GM18861 (cell line): Measurements from ENCODE around the gene KCNS1.
"Not testable (repeated sequence)": the region's sequence is repeated elsewhere in the genome, so short reads cannot be mapped to it uniquely, and the experiment has no call there.

ENCODE experiments used
- ATAC-seq: cut with Tn5 transposase; IDR thresholded peaks from one replicate; pipeline ENCODE4 v1.9.1; 2021; ENCODE audit not compliant: unreplicated experiment

The KCNS1 gene, protein sequence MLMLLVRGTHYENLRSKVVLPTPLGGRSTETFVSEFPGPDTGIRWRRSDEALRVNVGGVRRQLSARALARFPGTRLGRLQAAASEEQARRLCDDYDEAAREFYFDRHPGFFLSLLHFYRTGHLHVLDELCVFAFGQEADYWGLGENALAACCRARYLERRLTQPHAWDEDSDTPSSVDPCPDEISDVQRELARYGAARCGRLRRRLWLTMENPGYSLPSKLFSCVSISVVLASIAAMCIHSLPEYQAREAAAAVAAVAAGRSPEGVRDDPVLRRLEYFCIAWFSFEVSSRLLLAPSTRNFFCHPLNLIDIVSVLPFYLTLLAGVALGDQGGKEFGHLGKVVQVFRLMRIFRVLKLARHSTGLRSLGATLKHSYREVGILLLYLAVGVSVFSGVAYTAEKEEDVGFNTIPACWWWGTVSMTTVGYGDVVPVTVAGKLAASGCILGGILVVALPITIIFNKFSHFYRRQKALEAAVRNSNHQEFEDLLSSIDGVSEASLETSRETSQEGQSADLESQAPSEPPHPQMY

DNA sequence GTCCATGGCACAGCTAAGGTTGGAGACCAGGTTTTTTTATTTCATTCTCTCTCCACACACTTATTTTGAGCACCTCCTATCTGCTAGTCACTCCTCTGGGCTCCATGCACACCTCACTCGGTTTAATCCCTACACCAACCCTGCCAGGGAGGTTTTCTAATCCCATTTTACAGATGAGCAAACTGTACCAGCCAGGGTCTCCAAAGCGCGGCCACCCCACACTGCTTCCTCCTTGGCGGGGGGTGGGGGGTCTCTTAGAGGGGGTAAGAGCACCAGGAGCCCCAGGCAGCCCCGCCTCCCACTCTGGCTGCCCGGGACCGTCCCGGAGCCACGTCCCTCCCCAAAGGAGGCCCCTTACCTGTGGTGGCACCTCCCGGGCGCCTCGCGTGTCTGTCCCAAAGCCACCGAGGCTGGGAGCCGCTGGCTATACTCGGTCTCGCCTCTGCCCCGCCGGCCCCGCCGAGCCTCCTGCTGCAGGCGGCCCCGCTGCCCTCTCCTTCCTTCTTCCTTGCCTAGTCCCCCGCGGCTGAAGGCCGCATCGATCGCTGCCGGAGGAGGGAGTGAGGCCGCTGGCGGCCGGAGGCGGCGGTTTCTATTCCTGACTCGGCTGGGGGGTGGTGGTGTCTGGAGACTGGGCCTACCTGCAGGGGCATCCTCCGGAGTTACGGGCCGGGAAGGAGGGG lies at the start of gene KCNS1:
Gene KCNS1, minus strand, starts transcription at position 565 of the 683 bp plus-strand sequence. CDS start 1,891 bp downstream, outside the sequence.
- no peak for ATAC-seq

DNA sequence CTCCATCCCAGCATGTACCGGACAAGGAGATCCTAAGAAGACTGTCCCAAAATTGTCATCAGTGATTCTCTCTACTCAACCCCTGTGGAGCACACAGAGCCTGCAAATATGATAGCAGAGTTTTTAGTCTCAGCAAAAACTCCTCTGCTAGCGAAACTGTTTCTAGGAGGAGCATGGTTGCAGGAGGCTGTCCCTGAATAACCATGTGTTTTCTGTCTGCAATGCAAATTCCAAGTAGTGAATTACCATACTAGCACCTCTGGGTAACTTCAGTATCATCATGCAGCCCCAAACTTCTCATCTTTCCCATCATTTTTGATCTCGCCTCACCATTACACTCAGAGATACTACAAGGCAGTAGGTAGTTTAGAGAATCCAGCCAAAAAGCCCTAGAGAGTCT lies 48.1 kb upstream of the KCNS1 start:
- ATAC-seq = no peak

DNA sequence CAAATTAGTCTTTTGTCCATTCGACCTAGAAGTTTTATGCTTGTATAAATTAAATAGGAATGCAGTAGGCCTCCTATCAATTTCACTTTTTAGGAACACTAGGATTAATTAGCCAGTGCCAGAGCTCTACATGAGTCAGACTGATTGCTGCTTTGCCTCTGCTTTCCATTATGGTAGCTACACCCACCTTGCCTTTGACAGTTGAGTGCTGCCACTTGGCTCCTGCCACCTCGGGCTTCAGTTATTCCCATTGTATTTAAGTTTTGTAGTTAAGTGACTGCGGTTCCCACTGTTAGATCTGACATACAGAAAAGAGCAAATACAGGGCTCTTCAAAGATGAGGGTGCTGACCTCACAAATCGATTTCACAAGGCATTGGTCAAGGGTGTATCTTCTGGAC lies 39.9 kb upstream of the KCNS1 start:
- no peak for ATAC-seq

DNA sequence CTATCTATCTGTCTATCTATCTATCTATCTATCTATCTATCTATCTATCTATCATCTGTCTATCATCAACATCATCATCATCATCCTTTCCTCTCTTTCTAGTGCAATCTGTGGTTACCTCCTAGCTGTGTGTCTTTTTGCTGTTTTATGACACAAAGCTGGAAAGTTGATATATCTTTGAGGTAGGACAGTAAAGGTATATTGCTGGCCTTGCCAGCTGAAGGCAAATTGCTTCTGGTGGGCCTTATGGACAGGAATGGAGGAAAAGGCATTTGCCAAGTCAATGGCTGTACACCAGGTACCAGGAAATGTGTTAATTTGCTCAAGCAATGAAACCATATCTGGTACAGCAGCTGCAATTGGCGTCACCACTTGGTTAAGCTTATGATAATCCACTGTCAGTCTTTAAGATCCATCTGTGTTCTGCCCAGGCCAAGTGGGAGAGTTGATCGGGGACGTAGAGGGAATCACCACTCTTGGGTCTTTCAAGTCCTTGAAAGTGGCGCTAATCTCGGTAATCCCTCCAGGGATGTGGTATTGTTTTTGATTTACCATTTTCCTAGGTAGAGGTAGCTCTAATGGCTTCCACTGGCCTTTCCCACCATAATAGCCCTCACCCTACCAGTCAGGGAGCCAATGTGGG lies 38.9 kb upstream of the KCNS1 start:
- ATAC-seq = not testable (repeated sequence)

DNA sequence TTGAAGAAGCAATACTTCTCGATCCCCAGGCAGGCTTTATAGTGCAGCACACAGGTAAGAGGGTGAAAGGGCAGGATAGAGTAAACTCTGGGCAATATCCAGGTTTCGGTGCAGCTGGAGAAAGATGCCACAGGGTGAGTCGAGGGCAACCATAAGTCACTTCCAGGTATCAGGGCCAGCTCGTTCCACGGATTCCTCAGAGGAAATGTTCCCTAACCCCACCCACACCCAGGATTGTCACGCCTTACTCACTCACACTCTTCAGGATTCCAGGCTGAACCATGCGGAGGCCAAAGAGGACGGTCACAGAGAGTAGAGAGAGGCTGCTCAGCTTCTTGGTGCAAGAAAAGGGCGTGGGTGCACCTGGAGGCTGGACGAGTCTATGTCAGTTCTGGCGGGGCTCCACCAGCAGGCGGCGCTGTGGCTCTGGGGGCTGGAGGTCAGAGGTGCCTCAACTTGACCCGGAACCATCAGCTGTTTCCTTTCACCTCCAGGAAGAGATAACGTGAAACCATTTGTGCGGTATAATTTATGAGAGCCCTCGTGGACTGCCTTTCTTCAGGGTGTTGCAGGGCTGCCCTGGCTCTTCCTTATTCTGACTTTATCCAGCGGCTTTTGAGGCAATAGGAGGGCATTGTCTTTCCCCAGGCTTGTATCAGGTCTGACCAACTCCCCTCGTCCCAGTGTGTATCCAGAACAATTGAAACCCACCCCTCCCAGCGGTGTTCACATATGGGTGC lies 37.8 kb upstream of the KCNS1 start:
- ATAC-seq = no peak

DNA sequence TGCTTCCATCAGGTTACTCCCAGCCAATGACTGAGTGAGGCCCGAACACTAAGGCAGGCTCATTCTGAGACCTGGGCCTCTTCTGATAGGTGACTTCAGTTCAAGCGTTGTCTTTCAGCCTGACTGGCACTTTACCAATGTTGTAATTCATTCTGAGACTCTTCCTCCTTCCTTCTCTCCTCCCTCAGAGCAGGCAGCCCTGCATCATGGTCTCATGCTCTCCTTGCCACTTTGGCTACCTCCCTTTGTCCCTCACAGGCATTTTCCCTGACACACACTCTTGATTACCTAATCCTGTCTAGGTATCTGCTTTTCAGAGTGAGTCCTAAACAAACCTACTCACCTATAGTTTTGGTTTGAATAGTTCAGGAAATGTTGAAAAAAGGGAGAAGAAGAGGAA lies 36.0 kb upstream of the KCNS1 start:
- no peak for ATAC-seq

DNA sequence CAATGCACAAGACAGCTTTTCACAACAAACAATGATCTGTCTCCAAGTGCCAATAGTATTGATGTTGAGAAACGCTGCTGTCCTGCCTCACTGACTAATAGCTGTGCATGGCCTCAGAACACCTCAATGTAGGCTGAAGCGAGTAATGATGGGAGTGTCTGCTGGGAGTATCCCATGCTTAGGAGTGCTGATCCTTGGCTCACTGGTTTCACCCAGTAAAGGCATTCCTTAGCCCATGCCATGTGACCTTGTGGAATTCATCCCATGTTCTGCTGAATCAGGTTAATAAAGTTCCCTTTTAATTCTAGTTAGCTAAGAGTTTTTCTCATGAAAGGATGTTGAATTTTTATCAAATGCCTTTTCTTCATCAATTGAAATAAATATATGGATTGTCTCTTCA lies 27.2 kb upstream of the KCNS1 start:
- no peak for ATAC-seq

DNA sequence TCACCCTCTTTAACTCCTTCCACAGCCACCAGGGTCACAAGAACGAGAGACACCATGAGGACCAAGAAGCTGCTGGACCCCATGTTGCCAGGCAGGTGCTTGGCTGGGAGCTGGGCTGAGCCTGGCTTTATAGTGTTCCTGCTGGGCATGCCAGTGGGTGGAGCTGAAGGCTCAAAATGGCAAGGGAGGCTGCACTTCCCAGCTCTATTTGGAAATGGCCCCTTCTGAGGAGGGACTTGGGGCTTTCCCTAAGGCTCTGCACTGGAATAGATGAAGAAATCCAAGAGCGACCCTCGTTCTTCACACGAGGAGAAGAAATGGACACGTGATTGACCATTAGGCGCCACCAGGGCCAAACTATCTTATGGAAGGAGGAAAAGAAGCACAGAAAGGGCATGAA lies 23.4 kb upstream of the KCNS1 start, which contains the start of gene WFDC12:
Gene WFDC12, minus strand, starts transcription at position 101 of the 400 bp plus-strand sequence. Its CDS starts 18 bp downstream, at position 83.
- no peak for ATAC-seq

DNA sequence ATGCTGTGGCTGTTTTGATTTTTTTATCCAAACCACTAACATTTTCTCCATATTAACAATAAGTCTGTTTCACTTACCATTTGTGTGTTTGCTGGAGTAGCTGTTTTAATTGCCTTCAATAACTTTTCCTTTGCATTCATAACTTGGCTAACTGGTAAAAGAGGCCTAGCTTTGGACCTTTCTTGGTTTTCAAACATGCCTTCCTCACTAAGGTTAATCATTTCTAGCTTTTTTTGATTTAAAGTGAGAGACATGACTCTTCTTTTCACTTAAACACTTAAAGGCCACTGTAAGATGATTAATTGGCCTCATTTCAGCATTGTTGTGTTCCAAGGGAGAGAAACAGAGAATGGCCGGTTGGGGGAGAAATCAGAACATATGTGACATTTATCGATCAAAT lies 20.5 kb upstream of the KCNS1 start:
- ATAC-seq = no peak

DNA sequence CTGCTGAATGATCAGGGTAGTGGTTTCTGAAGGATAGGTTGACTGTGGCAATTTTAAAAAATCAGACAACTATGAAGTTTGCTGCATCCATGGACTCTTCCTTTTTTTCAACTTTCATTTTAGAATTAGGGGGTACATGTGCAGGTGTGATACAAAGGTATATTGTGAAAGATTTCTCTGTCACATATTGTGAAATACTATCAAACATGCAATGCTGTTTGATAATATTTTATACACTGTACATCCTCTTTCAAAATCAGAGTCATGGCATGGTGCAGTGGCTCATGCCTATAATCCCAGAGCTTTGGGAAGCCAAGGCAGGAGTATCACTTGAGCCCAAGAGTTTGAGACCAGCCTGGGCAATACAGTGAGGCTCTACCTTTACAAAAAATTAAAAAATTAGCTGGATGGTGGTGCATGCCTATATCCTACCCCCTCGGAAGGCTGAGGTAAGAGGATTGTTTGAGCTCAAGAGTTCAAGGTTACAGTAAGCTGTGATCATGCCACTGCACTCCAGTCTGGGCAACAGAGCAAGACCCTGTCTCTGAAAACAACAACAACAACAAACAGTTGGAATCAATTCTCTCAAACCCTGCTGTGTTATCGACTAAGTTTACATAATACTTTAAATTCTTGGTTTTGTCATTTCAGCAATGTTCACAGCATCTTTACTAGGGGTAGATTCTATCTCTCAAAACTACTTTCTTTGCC lies 18.8 kb upstream of the KCNS1 start:
- no peak for ATAC-seq

DNA sequence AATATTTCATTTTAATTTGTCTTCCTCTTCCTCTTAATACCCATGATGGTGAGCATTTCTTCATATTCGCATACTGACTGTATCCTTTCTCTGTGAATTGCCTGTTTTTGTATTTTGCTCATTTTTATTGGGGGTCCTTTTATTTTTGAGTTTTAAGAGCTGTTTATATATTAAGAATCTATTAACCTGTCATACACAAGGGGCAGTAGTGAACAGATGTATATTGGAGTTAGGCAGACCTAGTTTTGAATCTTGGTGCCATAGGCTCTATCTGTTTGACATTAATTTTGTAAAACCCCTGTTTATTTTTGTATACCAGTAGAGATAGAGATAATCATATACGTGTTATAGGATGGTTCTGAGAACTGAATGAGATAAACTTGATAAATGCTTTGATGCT lies 17.1 kb upstream of the KCNS1 start:
- ATAC-seq = no peak

DNA sequence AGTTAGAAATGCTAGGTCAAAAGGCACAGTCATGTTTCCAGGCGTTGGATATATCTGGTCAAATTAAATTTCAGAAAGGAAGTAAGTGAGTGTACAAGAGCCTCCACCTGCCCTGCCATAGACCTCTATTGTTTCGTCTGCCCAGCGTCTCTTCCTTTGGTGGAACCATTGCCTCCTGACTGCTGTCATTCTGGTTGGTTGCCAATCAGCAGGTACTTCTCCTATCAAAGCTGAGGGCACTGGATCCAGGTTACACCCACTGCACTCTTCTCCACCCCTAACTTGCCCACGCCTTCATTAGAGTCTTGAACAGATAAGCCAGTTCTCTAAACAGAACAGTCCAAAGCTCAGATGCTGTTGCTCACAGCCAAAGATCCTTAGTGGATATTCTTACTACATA lies 16.7 kb upstream of the KCNS1 start:
- ATAC-seq = no peak

DNA sequence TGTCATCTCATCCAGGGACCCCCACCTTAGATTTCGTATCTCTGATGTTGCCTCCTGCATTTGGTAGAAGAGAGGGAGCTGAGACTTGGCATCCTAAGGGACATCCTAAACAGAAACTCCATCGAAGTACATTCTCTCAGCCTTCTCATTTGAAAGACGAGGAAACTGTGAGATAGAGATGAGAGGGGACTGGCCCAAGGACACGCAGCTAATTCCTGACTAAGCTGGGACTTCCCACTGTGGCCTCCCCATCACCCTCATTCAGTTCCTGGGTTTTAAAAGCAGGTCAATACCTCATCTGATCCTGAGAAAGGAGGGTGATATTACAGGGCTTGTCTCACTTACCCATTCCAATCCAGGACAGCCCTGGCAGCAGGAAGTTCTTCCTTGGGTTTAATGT lies 14.9 kb upstream of the KCNS1 start:
- no peak for ATAC-seq

DNA sequence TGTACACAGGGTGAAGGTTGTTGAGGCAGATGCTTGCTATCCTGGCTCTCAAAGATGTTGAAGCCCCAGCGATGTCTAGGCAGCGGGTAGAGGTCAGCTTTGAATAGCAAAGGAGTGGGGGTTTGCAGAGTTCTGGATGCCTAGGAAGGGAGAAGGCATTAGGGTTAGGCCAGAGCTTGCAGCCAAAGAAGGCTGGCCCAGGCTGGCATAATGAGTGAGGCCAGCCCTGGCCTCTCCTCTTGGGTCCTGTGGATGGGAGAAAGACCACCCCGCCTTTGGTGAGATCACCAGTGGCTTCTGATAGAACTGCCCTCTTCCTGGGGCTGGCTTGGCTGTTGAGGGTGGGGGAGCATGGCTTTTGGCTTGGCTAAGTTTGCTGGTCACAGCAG lies 14.5 kb upstream of the KCNS1 start:
- no peak for ATAC-seq

DNA sequence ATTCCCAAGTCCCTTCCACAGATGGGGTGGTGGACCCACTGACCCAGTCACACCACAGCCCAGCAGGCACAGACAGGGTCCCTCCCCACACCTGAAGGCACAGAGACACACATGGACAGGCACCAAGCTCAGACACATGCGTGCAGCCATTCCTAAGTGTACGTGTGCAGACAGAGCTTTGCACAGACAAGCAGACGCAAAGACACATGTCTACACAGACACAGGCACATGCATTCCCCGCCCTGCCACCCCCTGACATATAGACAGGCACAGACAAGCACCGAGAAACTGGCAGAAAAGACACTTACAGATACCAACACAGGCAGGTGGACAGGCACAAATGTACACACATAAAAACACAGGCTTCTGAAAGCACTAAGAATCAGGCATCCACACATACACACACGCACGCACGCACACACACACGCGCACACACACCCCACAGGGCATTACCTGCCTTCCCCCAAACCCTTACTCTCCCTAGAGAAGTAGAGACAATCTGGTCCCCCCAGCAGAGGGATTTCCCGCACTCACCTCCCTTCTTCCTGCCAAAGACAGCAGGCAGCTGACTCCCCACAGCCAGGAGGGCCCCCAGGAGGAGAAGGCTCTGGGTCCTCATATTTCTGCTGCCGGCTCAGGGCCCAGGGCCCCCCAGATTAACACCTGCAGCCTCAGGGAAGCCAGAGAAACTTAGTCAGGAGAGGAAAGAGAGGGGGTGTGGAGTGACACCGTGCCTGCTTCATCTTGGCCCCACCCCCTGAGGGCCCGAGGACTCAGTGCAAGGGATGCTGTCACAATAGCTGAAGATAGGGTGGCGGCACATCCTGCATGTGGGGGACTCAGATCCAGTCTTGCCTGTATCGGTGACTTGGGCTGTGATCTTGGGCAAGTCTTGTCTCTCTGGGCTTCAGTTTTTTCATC lies 13.8 kb upstream of the KCNS1 start, which contains the start of gene WFDC5:
Gene WFDC5, minus strand, starts transcription at position 710 of the 921 bp plus-strand sequence. Its CDS starts 91 bp downstream, at position 619.
- ATAC-seq = no peak

DNA sequence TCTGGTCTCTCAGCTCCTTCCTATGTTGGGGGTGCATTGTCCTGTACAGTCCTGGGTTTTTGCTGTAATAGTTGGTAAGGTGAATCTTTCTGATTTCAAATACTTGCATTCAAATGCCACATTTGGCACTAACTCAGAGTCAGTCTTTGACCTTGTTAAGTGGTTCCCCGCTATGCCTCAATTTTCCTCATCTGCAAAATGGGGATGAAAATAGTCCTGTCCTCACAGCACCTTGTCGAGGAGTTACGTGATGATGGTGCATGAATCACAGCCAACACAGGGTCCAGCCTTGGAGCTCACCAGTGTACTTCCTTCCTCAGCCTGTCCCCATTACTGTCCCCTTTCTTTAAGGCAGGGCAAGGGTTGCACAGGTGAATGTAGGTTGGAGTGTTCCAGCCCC lies 12.9 kb upstream of the KCNS1 start:
- no peak for ATAC-seq

DNA sequence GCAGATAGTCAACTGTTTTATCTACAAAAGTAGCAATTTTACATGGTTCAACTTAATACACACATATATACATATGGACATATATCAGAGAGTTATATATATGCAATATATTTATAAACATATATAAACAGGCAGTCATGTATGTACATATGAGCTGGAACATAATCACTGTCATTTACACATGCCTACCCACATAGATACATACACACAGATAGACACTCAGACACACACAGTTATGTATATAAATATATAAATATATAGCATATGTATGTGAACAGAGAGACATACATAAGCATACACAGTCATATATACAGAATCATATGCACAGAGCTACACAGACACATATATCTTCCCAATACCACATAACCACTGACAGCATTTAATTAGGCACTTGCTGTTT lies 11.8 kb upstream of the KCNS1 start:
- ATAC-seq = no peak

DNA sequence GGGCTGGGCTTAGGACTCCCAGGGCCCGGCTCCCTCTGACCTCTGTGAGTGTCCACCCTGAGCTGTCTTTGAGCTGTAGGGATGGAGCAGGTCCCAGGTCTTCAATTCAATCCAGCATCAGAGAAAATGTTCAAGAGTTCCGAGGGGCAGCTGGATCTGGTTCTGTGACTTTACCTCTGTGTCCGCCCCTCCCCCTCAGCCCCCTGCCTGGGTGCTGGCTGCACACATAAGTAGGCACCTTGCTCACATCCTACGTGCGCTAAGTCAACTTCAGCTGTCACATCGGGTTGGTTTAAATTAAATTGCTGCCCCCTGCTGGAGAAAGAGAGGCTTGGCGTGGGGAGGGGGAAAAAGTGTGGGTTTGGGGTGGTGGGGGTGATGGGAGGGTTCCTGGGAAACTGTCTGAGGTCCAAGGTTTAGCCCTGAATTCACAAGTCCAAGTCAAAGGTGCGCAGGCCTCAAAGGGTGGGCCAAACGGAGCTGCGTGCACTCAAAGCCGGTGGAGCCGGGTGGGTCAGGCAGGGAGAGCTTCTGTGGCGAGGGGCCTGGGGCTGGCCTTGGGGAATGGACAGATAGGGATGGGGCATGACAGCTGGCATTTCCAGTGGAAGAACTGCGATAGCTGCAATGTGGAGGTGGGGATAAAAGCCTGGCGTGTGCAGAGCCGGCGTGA lies 11.0 kb upstream of the KCNS1 start:
- no peak for ATAC-seq

DNA sequence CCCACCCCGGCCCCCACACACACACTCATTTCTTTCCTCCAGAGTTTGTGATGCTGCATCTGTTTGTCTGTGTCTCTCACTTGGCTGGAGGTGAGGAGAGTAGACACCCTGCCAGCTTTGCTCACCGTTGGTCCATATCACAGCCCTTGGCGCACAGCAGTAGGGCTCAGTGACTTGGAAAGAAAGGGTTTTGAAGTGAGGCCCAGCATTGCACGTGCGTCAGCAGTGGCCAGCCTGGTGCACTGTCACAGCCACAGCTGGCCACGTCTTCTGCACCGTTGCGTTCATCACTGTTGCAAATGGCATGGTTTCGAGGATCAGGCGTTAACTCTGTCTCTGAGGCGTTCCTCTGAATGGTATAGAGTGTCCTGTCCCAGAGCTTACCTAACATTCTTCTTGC lies 10.4 kb upstream of the KCNS1 start:
- ATAC-seq = no peak
